GM12878 (cell line): ENCODE measurements around the gene ABCC4. TPM values are rescaled to one million over a fixed set of nuclear protein-coding genes. Genes with fewer than 3 reads are reported as not detected.

Experiments used
- ATAC-seq: fragments of 200-7000 bp; cut with Tn5 transposase; 3 replicates; pipeline ENCODE4 v1.9.1; 2020; ENCODE audit warnings: mild to moderate bottlenecking, moderate library complexity
- BruUV-seq: library from RNA; stranded (reverse); fragments of 400-500 nt; replicated peaks from 2 replicates; lab custom pipeline; 2021; lab: Mats Ljungman, UMichigan
- CTCF ChIA-PET: fragments of 300-600 bp; sonication (Branson Sonifier 250); formaldehyde crosslinking; extraction: SDS; loops from one replicate; lab custom pipeline; 2021; ENCODE audit warnings: inconsistent platforms; lab: Yijun Ruan, JAX
- POLR2A ChIA-PET: fragments of 350-600 bp; formaldehyde crosslinking; extraction: SDS; loops from one replicate; lab custom pipeline; 2021; ENCODE audit warnings: inconsistent platforms; lab: Charles Lee
- RAD21 ChIA-PET: fragments of 300-600 bp; sonication (Branson Sonifier 250); formaldehyde crosslinking; loops from one replicate; lab custom pipeline; 2023; ENCODE audit warnings: antibody characterized with exemption; ENCODE audit not compliant: unreplicated experiment; lab: Charles Lee
- SMC1A ChIA-PET: fragments of 300-600 bp; sonication (Branson Sonifier 250); formaldehyde crosslinking; loops from one replicate; lab custom pipeline; 2023; ENCODE audit not compliant: unreplicated experiment, uncharacterized antibody; lab: Charles Lee
- DNase-seq: peaks from one replicate; pipeline ENCODE4 v3.0.0-alpha.2; 2011; ENCODE audit warnings: low read depth, low spot score
- FAIRE-seq: peaks from 3 replicates; lab custom pipeline; 2011; peaks lifted over from hg19 to GRCh38; lab: Jason Lieb, UNC
- H2AFZ ChIP-seq: 2 replicates; pipeline ENCODE4 v1.6.0; 2011; ENCODE audit warnings: low read depth, low read length, control low read depth; ENCODE audit not compliant: control insufficient read depth
- H3K27ac ChIP-seq: 2 replicates; pipeline ENCODE4 v1.5.1; 2011; ENCODE audit warnings: control low read depth; ENCODE audit not compliant: control insufficient read depth, insufficient read depth
- H3K27me3 ChIP-seq, 2 experiments: replicated peaks in 1 of 2; 2 replicates each; pipeline versions ENCODE4 v1.6.0 to v1.6.1; 2011; ENCODE audit warnings: low read length in 1 of 2; ENCODE audit not compliant: control insufficient read depth in 2 of 2, insufficient read depth in 2 of 2
- H3K36me3 ChIP-seq, 2 experiments: 2 replicates each; pipeline ENCODE4 v1.5.1; 2011; ENCODE audit warnings: low read length in 1 of 2; ENCODE audit not compliant: control insufficient read depth in 2 of 2, insufficient read depth in 2 of 2
- H3K4me1 ChIP-seq: 2 replicates; pipeline ENCODE4 v1.6.1; 2011; ENCODE audit warnings: mild to moderate bottlenecking, low read length, moderate library complexity, mixed read lengths; ENCODE audit not compliant: control insufficient read depth, insufficient read depth
- H3K4me2 ChIP-seq: 2 replicates; pipeline ENCODE4 v1.6.0; 2011; ENCODE audit warnings: control low read depth; ENCODE audit not compliant: control insufficient read depth, insufficient read depth
- H3K4me3 ChIP-seq: fragments of 200-600 bp; sonication (generic); 2 replicates; pipeline ENCODE4 v1.5.1; 2016
- H3K79me2 ChIP-seq: 2 replicates; pipeline ENCODE4 v1.6.0; 2011; ENCODE audit warnings: low read length; ENCODE audit not compliant: control insufficient read depth, insufficient read depth
- H3K9ac ChIP-seq: 2 replicates; pipeline ENCODE4 v1.8.0; 2011; ENCODE audit warnings: low read length, control low read depth, mixed read lengths; ENCODE audit not compliant: control insufficient read depth, insufficient read depth
- H3K9me3 ChIP-seq: replicated peaks from 3 replicates; pipeline ENCODE4 v1.5.1; 2011; ENCODE audit warnings: mild to moderate bottlenecking, low read length; ENCODE audit not compliant: control insufficient read depth, insufficient read depth
- H4K20me1 ChIP-seq: 2 replicates; pipeline ENCODE4 v1.6.0; 2011; ENCODE audit not compliant: control insufficient read depth, insufficient read depth
- FOXK2 ChIP-seq: fragments of 450-650 bp; IDR thresholded peaks from 2 replicates; pipeline ENCODE4 v1.6.1; 2017; ENCODE audit warnings: mild to moderate bottlenecking, moderate library complexity
- IKZF1 ChIP-seq: fragments of 450-650 bp; conservative IDR thresholded peaks from 2 replicates; pipeline ENCODE4 v1.6.1; 2017; ENCODE audit warnings: antibody characterized with exemption, mild to moderate bottlenecking
- LARP7 ChIP-seq: fragments of 450-650 bp; IDR thresholded peaks from 2 replicates; pipeline ENCODE4 v1.6.1; 2017; ENCODE audit warnings: mild to moderate bottlenecking
- NFXL1 ChIP-seq: fragments of 450-650 bp; IDR thresholded peaks from 2 replicates; pipeline ENCODE4 v1.6.1; 2017; ENCODE audit warnings: antibody characterized with exemption, mild to moderate bottlenecking, borderline replicate concordance
- RELB ChIP-seq: fragments of 450-650 bp; IDR thresholded peaks from 2 replicates; pipeline ENCODE4 v1.6.1; 2017; ENCODE audit warnings: low read depth, mild to moderate bottlenecking, moderate library complexity
- SP1 ChIP-seq: IDR thresholded peaks from one replicate; pipeline ENCODE4 v1.6.1; 2011; ENCODE audit warnings: low read depth, low read length
- TBL1XR1 ChIP-seq: IDR thresholded peaks from 2 replicates; pipeline ENCODE4 v1.6.1; 2012; ENCODE audit warnings: low read depth, low read length, improper control_type of control experiment
- TCF12 ChIP-seq: IDR thresholded peaks from 2 replicates; pipeline ENCODE4 v1.6.1; 2011; ENCODE audit warnings: low read depth, mild to moderate bottlenecking, low read length
- ZBTB11 ChIP-seq: fragments of 450-650 bp; formaldehyde crosslinking; IDR thresholded peaks from 2 replicates; pipeline ENCODE4 v1.5.0; 2022; ENCODE audit warnings: mild to moderate bottlenecking, missing genetic modification characterization
- ZNF207 ChIP-seq: fragments of 450-650 bp; IDR thresholded peaks from 2 replicates; pipeline ENCODE4 v1.6.1; 2014; ENCODE audit warnings: antibody characterized with exemption, mild to moderate bottlenecking, borderline replicate concordance
- ZNF384 ChIP-seq: IDR thresholded peaks from 2 replicates; pipeline ENCODE4 v1.6.1; 2012; ENCODE audit warnings: low read depth, mild to moderate bottlenecking, low read length, improper control_type of control experiment, borderline replicate concordance
- WGBS: methylation state at CpG from one replicate; pipeline ENCODE4 v1.1.6; 2016; ENCODE audit warnings: low lambda C conversion rate; ENCODE audit not compliant: insufficient replicate concordance, insufficient coverage; ENCODE audit errors: missing lambda C conversion rate; 5-methylcytosine and 5-hydroxymethylcytosine counted together
- in situ Hi-C: fragments of 300-500 bp; cut with MboI; formaldehyde crosslinking; loops from 9 replicates; pipeline ENCODE4 v1.14.3; 2018; ENCODE audit warnings: mixed read lengths
- intact Hi-C: fragments of 100-400 bp; cut with micrococcal nuclease; formaldehyde crosslinking; loops from one replicate; pipeline ENCODE4 v1.14.2; 2022; ENCODE audit not compliant: unreplicated experiment
- polyA plus RNA-seq, 11 experiments: library from polyadenylated mRNA; depleted of rRNA in 4 of 11; unstranded in 6 of 11; stranded (reverse) in 5 of 11; fragments of >200 nt; fragmentation: Nextera tagmentation in 4 of 11; fragmentation: Illumina TruSeq in 1 of 11; extraction: Ambion mirVana in 4 of 11; extraction: Trizol in 1 of 11; gene quantifications; 1 replicate in 1 of 11; 2 replicates in 10 of 11; pipeline versions ENCODE4 v1.2.1 to v1.2.3, GENCODE V29; 2011 to 2016; ENCODE audit warnings: inconsistent platforms in 2 of 11, missing spikeins in 2 of 11, low read depth in 1 of 11
- total RNA-seq, 4 experiments: library from RNA; depleted of rRNA in 3 of 4; stranded (reverse); fragments of >200 nt in 3 of 4; fragmentation: Illumina TruSeq in 1 of 4; extraction: Trizol in 1 of 4; gene quantifications; 2 replicates each; pipeline versions ENCODE4 v1.2.1 to v1.2.3, GENCODE V29; 2013 to 2021

The ABCC4 gene
- total and polyA plus RNA-seq, 10 of the 15 experiments (the other 5 are each of a cell fraction or from before 2014, with no cell fraction given): 7.2 to 44.4 (median 24.1) TPM

DNA sequence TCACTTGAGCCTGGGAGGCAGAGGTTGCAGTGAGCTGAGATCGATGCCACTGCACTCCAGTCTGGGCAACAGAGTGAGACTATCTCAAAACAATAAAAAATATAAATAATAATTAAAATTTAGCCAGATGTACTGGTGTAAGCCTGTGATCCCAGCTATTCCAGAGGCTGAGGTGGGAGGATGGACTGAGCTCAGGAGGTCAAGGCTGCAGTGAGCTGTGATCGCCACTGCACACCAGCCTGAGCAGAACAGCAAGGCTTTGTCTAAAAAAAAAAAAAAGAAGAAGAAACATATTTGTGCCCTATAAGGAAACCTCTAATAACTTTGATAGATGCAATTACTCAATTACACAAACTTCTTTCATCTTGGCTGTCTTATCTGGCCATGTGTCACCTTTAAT lies 52.3 kb downstream of the ABCC4 start:
- H3K9me3 ChIP-seq: no peaks in the 10 kb centered on the region
- BruUV-seq: no TSS peak
- no peak for TF ChIP-seq RELB
- no peak for TF ChIP-seq ZBTB11 (CRISPR knock-in tag)
- TF ChIP-seq NFXL1: no peak
- no peak for TF ChIP-seq ZNF207
- no peak for TF ChIP-seq IKZF1
- no peak for TF ChIP-seq SP1
- no peak for TF ChIP-seq TBL1XR1
- TF ChIP-seq FOXK2: no peak
- TF ChIP-seq TCF12: no peak
- TF ChIP-seq LARP7: no peak
- no peak for TF ChIP-seq ZNF384
- CTCF ChIA-PET: interaction anchor here (1.2 to 3.9 kb wide), 4 partner anchors 7 to 132 kb away, joined by 3 to 24 read pairs (median 9); no protein-coding TSS in a partner anchor
- POLR2A ChIA-PET: interaction anchor here (1.3 to 3.0 kb wide), 6 partner anchors 9 to 22 kb away, joined by 3 to 12 read pairs (median 6); no protein-coding TSS in a partner anchor
- no peaks in the 10 kb centered on the region for H3K27me3 ChIP-seq
- peaks cover 35% of the 10 kb centered on the region for H3K4me1 ChIP-seq
- no peak overlapping the region for H3K4me3 ChIP-seq
- H3K9ac ChIP-seq: no peak overlapping the region
- intact Hi-C loops (no loop called here), in situ Hi-C loops (no loop called here)
- peaks cover 8 to 14% of the 10 kb centered on the region in 2 experiments; a peak in 3 of 4 replicates for H3K36me3 ChIP-seq
- no peaks in the 10 kb centered on the region for H4K20me1 ChIP-seq
- H3K27ac ChIP-seq: no peak overlapping the region
- DNase-seq (no peak), FAIRE-seq (no peak), ATAC-seq (no peak)
- SMC1A ChIA-PET: interaction anchor here (1.6 to 10.2 kb wide), 5 partner anchors 11 to 132 kb away, joined by 4 to 109 read pairs (median 9); no protein-coding TSS in a partner anchor
- no peak overlapping the region for H2AFZ ChIP-seq
- H3K4me2 ChIP-seq: no peak overlapping the region
- peaks cover 27% of the 10 kb centered on the region for H3K79me2 ChIP-seq
- RAD21 ChIA-PET: interaction anchor here (1.2 to 6.5 kb wide), 4 partner anchors 9 to 155 kb away, joined by 4 to 58 read pairs (median 6); no protein-coding TSS in a partner anchor
- 94% methylated on average over 2 of the region's 2 CpGs for WGBS
